NOMO-1 treated with dmso at 0.1 percent for 144 hours (cell line): ENCODE measurements around the gene ATXN10.
"Not testable (repeated sequence)": the region's sequence is repeated elsewhere in the genome, so short reads cannot be mapped to it uniquely, and the experiment has no call there.

Experiments
- DNase-seq: peaks from one replicate; lab custom pipeline; 2025; ENCODE audit not compliant: unreplicated experiment; lab: John Stamatoyannopoulos, UW

The ATXN10 gene

GRCh38 chr22:45783690-45784089 is 112.1 kb downstream of the ATXN10 start:
- no peak for DNase-seq

- DNase-seq, result no peak
Observed at GRCh38 chr22:45784357-45785277, 113.0 kb downstream of the ATXN10 start.

GRCh38 chr22:45785458-45785857 is 113.8 kb downstream of the ATXN10 start:
- DNase-seq, result no peak

- no peak for DNase-seq
Observed at GRCh38 chr22:45786726-45787125, 115.1 kb downstream of the ATXN10 start.

GRCh38 chr22:45787759-45788158 is 116.1 kb downstream of the ATXN10 start:
- no peak for DNase-seq

GRCh38 chr22:45788522-45788921 is 116.9 kb downstream of the ATXN10 start:
- DNase-seq, result no peak

GRCh38 chr22:45790401-45790800 is 118.8 kb downstream of the ATXN10 start:
- DNase-seq, result no peak

GRCh38 chr22:45793161-45793560 is 121.5 kb downstream of the ATXN10 start:
- DNase-seq, result no peak

- DNase-seq, result no peak
Observed at GRCh38 chr22:45793892-45794291, 122.3 kb downstream of the ATXN10 start.

- not testable (repeated sequence) for DNase-seq
Observed at GRCh38 chr22:45796009-45796408, 124.4 kb downstream of the ATXN10 start.

GRCh38 chr22:45799291-45799690 is 127.7 kb downstream of the ATXN10 start:
- no peak for DNase-seq

GRCh38 chr22:45802054-45802453 is 130.4 kb downstream of the ATXN10 start:
- DNase-seq, result no peak

GRCh38 chr22:45804319-45804985 is 132.8 kb downstream of the ATXN10 start:
- no peak for DNase-seq

- DNase-seq, result no peak
Observed at GRCh38 chr22:45804986-45805325, 133.3 kb downstream of the ATXN10 start.

- no peak for DNase-seq
Observed at GRCh38 chr22:45805413-45805812, 133.8 kb downstream of the ATXN10 start.

- no peak for DNase-seq
Observed at GRCh38 chr22:45807156-45807915, 135.7 kb downstream of the ATXN10 start.

- DNase-seq, result no peak
Observed at GRCh38 chr22:45812910-45813309, 141.3 kb downstream of the ATXN10 start.

- DNase-seq, result no peak
Observed at GRCh38 chr22:45814198-45814597, 142.6 kb downstream of the ATXN10 start.

GRCh38 chr22:45816776-45817175 is 145.1 kb downstream of the ATXN10 start:
- no peak for DNase-seq

- DNase-seq, result no peak
Observed at GRCh38 chr22:45817745-45818423, 146.2 kb downstream of the ATXN10 start.

GRCh38 chr22:45818424-45819085 is 146.9 kb downstream of the ATXN10 start:
- DNase-seq, result no peak
